GM12801 (cell line): ENCODE measurements around the gene POLR3B.

Experiments
- TF ChIP-seq, protein P1 (sequence below): IDR thresholded peaks from one replicate; pipeline ENCODE4 v1.5.1; 2011; ENCODE audit warnings: control low read depth; ENCODE audit not compliant: insufficient read length; ENCODE audit errors: extremely low read depth

Gene POLR3B

DNA sequence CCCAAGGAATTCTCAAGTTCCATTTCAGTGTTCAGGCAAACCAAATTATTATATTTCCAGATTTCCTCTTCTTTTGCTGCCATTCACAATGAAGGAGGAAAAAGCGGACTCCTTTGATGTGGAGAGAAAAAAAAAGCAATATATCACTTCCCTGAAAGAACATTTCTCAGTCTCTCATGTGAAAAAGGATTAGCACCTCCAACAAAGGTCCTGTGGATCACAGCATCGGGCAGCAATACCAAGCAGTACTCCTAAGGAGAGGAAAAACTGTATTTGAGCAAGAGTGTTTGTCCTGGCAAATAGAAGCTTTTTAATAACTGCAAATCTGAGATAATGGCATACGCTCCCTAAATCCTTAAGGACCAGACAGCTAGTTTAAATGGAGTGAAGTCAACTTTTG is 131.3 kb downstream of the POLR3B start:
- TF ChIP-seq, protein P1, sequence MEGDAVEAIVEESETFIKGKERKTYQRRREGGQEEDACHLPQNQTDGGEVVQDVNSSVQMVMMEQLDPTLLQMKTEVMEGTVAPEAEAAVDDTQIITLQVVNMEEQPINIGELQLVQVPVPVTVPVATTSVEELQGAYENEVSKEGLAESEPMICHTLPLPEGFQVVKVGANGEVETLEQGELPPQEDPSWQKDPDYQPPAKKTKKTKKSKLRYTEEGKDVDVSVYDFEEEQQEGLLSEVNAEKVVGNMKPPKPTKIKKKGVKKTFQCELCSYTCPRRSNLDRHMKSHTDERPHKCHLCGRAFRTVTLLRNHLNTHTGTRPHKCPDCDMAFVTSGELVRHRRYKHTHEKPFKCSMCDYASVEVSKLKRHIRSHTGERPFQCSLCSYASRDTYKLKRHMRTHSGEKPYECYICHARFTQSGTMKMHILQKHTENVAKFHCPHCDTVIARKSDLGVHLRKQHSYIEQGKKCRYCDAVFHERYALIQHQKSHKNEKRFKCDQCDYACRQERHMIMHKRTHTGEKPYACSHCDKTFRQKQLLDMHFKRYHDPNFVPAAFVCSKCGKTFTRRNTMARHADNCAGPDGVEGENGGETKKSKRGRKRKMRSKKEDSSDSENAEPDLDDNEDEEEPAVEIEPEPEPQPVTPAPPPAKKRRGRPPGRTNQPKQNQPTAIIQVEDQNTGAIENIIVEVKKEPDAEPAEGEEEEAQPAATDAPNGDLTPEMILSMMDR: no peak

DNA sequence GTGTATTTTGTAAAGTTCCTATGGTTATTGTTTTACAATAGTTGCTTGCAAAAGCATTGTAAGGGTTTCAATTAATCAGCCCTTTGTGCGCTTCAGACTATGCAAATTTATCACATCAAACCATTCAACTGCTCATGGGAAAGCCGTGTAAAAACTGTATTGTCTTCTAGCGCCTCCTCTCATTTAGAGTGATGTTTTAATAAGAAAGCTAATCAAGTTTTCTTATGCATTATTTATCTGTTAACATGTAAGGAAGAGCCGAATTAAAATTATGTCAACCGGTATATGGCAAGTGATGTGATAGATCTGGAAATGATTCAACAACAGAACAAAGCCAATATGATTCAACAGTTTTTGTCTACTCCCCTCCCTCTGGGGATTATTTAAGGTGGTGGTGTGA is 132.7 kb downstream of the POLR3B start:
- TF ChIP-seq, protein P1: no peak

DNA sequence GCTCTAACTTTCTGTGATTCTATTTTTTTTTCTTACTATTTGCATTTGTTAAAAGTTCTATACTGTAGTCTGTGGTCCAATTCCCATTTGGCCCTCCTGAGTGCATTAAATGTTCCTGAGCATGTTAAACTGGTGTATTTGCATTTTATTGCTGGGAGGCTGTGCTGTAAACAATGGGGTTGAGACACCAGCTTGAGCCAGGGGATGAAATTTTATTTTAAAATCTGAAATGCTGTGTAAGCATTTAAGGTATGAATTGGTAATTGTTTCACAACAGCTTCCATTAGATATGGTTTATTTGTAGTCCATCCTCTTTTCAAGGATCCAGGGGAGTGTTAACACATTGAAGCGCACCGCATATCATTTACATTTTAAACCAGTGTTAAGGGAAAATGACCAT is 135.3 kb downstream of the POLR3B start:
- TF ChIP-seq, protein P1: no peak

DNA sequence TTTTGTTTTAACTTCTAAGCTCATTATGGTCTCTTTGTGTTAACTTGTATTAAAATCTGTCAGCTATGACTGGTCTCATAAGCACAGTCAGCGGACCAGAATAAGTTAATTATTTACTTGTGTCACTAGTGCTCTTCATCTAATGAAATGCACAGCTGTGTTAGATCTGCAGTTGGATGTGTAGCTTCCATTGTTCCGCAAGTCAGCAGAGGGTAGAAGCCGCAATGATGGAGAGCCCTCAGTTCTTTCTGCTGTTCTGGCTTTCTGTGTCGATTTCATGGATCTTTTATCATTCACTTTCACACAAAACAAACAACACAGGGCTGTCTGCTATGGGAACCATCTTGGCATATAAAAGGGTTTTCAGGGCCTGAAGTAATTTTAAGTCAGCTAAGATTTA is 136.0 kb downstream of the POLR3B start:
- TF ChIP-seq, protein P1: no peak

DNA sequence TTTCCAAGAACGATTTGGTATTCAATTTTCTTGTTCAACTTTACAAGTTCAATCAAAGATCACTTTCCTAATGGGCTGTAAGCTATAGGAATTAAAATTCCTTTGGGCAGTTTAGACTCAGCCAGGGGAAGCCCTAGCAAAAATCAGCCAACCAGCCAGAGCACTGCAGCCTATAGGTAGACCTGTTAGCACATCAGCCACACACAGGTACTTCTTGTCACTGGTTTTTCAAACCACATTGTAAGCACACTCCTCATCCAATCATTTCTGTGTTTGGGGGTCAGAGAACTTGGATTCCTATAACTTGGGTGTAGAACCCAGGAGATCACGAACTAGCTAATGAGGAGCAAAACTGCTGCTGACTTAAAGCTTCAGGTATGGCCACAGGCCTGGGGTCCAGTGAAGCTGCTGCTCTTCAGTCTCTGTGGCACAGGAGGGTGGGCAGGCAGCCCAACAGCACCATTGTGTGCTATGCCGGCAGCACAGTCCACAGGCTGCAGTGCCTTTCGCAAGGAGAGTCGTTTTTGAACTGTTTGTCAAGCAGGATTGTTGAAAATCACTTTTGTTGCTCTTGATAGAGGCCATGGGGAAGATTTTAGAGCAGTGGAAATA is 137.9 kb downstream of the POLR3B start:
- TF ChIP-seq, protein P1: no peak

DNA sequence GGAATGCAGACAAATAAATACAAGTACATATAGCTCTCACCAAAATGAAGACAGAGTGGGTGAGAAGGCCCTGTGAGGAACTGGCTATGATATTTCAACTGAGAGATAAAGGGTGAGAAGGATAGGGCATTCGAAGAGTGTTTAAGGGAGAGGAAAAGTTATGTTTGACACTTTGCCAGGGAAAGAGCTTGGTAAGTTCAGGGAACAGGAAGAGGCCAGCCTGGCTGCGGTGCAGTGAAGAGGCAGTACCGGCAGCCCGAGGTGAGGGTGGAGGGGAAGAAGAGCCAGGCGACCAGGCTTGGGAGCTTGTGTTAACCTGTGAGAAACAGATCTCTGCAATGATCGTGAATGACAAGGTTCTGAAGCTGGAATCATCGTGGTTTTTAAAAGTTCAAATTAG is 140.5 kb downstream of the POLR3B start:
- TF ChIP-seq, protein P1: no peak

DNA sequence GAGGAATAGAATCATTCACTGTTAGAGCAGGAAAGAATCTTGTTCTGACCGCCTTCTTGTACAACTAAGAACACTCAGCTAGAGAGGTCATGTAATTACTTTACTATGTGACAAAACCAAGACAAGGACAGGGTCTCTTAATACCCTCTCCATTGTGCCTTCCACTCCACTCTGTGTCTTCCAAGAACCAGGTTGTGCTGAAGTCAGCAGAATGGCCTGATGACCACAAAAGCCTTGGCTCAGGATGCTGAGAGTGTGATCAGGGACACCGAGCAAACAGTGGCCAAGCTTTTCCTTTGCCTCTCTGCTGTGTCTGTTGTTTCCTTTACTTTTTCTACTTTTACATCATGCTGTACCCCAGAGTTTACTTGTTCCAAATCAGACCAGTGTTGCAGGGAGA is 142.1 kb downstream of the POLR3B start:
- TF ChIP-seq, protein P1: no peak
